GM12878 (cell line): ENCODE results near the gene TFAP2E. TPM values are rescaled to one million over a fixed set of nuclear protein-coding genes. Genes with fewer than 3 reads are reported as not detected.

ENCODE experiments used
- ATF3 ChIP-seq: IDR thresholded peaks from 2 replicates; pipeline ENCODE4 v1.6.1; 2011; ENCODE audit warnings: low read depth, mild to moderate bottlenecking, low read length, moderate library complexity, borderline replicate concordance; ENCODE audit errors: extremely low read depth
- ATF7 ChIP-seq: fragments of 450-650 bp; IDR thresholded peaks from 2 replicates; pipeline ENCODE4 v1.6.1; 2016; ENCODE audit warnings: low read depth, mild to moderate bottlenecking
- BACH1 ChIP-seq: fragments of 450-650 bp; IDR thresholded peaks from 2 replicates; pipeline ENCODE4 v1.6.1; 2017; ENCODE audit warnings: mild to moderate bottlenecking, borderline replicate concordance
- BHLHE40 ChIP-seq, 2 experiments: fragments of 450-650 bp in 1 of 2; IDR thresholded peaks; 2 replicates each; pipeline ENCODE4 v1.6.1; 2011 to 2017; ENCODE audit warnings: low read depth in 2 of 2, borderline replicate concordance in 1 of 2, improper control_type of control experiment in 1 of 2, low read length in 1 of 2, mild to moderate bottlenecking in 1 of 2
- CBX5 ChIP-seq: sonication (generic); IDR thresholded peaks from 2 replicates; pipeline ENCODE4 v1.6.1; 2016; ENCODE audit warnings: low read depth, moderate library complexity, mild to moderate bottlenecking, inconsistent platforms
- CHD1 ChIP-seq: IDR thresholded peaks from 2 replicates; pipeline ENCODE4 v1.6.1; 2012; ENCODE audit warnings: low read depth, low read length, improper control_type of control experiment
- CHD2 ChIP-seq: IDR thresholded peaks from 2 replicates; pipeline ENCODE4 v1.6.1; 2011; ENCODE audit warnings: low read depth, low read length, improper control_type of control experiment, borderline replicate concordance
- CREM ChIP-seq: IDR thresholded peaks from 2 replicates; pipeline ENCODE4 v1.6.1; 2014; ENCODE audit warnings: antibody characterized with exemption, low read depth
- EP300 ChIP-seq, 2 experiments: fragments of 150-350 bp in 1 of 2; IDR thresholded peaks; 2 replicates each; pipeline ENCODE4 v1.6.1; 2011 to 2012; ENCODE audit warnings: low read depth in 2 of 2, low read length in 2 of 2, borderline replicate concordance in 1 of 2, improper control_type of control experiment in 1 of 2, inconsistent platforms in 1 of 2; ENCODE audit not compliant: control insufficient read depth in 1 of 2
- KLF5 ChIP-seq: fragments of 450-650 bp; IDR thresholded peaks from 2 replicates; pipeline ENCODE4 v1.6.1; 2014; ENCODE audit warnings: mild to moderate bottlenecking; ENCODE audit not compliant: partially characterized antibody
- MYC ChIP-seq: IDR thresholded peaks from 2 replicates; pipeline ENCODE4 v1.6.1; 2011; ENCODE audit warnings: mild to moderate bottlenecking, low read length, moderate library complexity, inconsistent platforms; ENCODE audit not compliant: insufficient read depth, insufficient replicate concordance, insufficient read length, severe bottlenecking
- NFYB ChIP-seq: IDR thresholded peaks from 2 replicates; pipeline ENCODE4 v1.6.1; 2011; ENCODE audit warnings: low read depth, mild to moderate bottlenecking, low read length, improper control_type of control experiment, moderate library complexity; ENCODE audit not compliant: insufficient read depth
- PAX5 ChIP-seq: IDR thresholded peaks from 2 replicates; pipeline ENCODE4 v1.6.1; 2011; ENCODE audit warnings: low read depth, low read length, borderline replicate concordance
- PML ChIP-seq: IDR thresholded peaks from 2 replicates; pipeline ENCODE4 v1.6.1; 2012; ENCODE audit warnings: low read length, inconsistent platforms
- POLR2AphosphoS5 ChIP-seq: IDR thresholded peaks from 2 replicates; pipeline ENCODE4 v1.6.1; 2011; ENCODE audit warnings: mild to moderate bottlenecking, low read length, inconsistent platforms
- SIN3A ChIP-seq: IDR thresholded peaks from 2 replicates; pipeline ENCODE4 v1.6.1; 2012; ENCODE audit warnings: low read depth, low read length, improper control_type of control experiment
- SMC3 ChIP-seq: IDR thresholded peaks from 2 replicates; pipeline ENCODE4 v1.6.1; 2011; ENCODE audit warnings: low read length, improper control_type of control experiment, borderline replicate concordance
- SP1 ChIP-seq: IDR thresholded peaks from one replicate; pipeline ENCODE4 v1.6.1; 2011; ENCODE audit warnings: low read depth, low read length
- SRF ChIP-seq, 2 experiments: IDR thresholded peaks; 2 replicates each; pipeline ENCODE4 v1.6.1; 2011; ENCODE audit warnings: low read depth in 2 of 2, low read length in 2 of 2, mild to moderate bottlenecking in 1 of 2, moderate library complexity in 1 of 2
- STAT1 ChIP-seq: fragments of 450-650 bp; conservative IDR thresholded peaks from 2 replicates; pipeline ENCODE4 v1.6.1; 2014; ENCODE audit warnings: antibody characterized with exemption, mild to moderate bottlenecking
- YBX1 ChIP-seq: fragments of 450-650 bp; IDR thresholded peaks from 2 replicates; pipeline ENCODE4 v1.6.1; 2016; ENCODE audit warnings: antibody characterized with exemption
- ZBED1 ChIP-seq: IDR thresholded peaks from 2 replicates; pipeline ENCODE4 v1.6.1; 2016; ENCODE audit warnings: borderline replicate concordance
- ZNF622 ChIP-seq: fragments of 450-650 bp; IDR thresholded peaks from 2 replicates; pipeline ENCODE4 v1.6.1; 2017; ENCODE audit warnings: mild to moderate bottlenecking, inconsistent platforms
- ZSCAN29 ChIP-seq: fragments of 450-650 bp; IDR thresholded peaks from 2 replicates; pipeline ENCODE4 v1.6.1; 2017; ENCODE audit warnings: mild to moderate bottlenecking, moderate library complexity
- polyA plus RNA-seq, 11 experiments: library from polyadenylated mRNA; depleted of rRNA in 4 of 11; unstranded in 6 of 11; stranded (reverse) in 5 of 11; fragments of >200 nt; fragmentation: Nextera tagmentation in 4 of 11; fragmentation: Illumina TruSeq in 1 of 11; extraction: Ambion mirVana in 4 of 11; extraction: Trizol in 1 of 11; gene quantifications; 1 replicate in 1 of 11; 2 replicates in 10 of 11; pipeline versions ENCODE4 v1.2.1 to v1.2.3, GENCODE V29; 2011 to 2016; ENCODE audit warnings: inconsistent platforms in 2 of 11, missing spikeins in 2 of 11, low read depth in 1 of 11
- total RNA-seq, 4 experiments: library from RNA; depleted of rRNA in 3 of 4; stranded (reverse); fragments of >200 nt in 3 of 4; fragmentation: Illumina TruSeq in 1 of 4; extraction: Trizol in 1 of 4; gene quantifications; 2 replicates each; pipeline versions ENCODE4 v1.2.1 to v1.2.3, GENCODE V29; 2013 to 2021
- TF ChIP-seq, protein P1 (sequence below): fragments of 450-650 bp; IDR thresholded peaks from 2 replicates; pipeline ENCODE4 v1.6.1; 2017; ENCODE audit warnings: mild to moderate bottlenecking, moderate library complexity
- TF ChIP-seq, protein P2 (sequence below): fragments of 450-650 bp; IDR thresholded peaks from 2 replicates; pipeline ENCODE4 v1.6.1; 2016; ENCODE audit warnings: mild to moderate bottlenecking

The TFAP2E gene
- total and polyA plus RNA-seq, 10 of the 15 experiments (the other 5 are each of a cell fraction or from before 2014, with no cell fraction given), result 0.10 to 1.1 (median 0.43) TPM

DNA sequence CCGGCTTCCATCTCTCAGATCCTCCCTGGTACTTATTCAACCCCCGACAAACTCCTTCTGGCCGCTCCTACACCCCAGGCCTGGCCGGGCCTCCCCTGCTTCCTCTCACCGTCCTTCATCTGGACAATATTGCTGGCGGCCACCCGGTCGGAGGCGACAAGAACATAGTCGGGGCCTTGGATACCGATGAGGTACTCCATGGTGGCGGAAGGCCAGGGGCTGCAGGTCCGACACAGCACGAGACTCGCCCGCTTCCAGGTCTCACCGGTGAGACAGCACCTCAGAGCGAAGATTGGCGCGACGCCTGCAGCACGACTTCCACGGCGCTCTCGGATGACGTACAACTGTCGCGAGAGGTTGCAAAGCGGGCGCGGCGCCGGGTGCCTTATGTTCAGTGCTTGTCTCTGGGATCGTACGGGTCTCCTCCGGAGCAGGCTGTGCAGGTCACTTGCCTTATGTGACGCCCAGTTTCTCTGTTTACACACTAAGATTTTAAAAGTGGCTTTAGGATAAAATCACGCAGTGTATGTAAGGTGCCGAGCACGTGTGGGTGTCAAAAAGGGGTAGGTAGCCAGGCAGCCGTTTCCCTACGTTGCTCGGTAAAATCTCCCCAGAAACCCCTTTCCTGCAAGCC is 68.2 kb downstream of the TFAP2E start, which contains the start of gene PSMB2 (continued):
- peak; percentile 89 to 95 for TF ChIP-seq BHLHE40 (IDR thresholded peaks at IDR 0.05; ENCODE audit: borderline replicate concordance in 1 of 2, low read depth in 2 of 2, low read length in 1 of 2)
- peak; percentile 99 for TF ChIP-seq CHD2
- peak; percentile 91 for TF ChIP-seq PML
- no peak for TF ChIP-seq CBX5
- no peak for TF ChIP-seq CHD1
- TF ChIP-seq ZBED1, result peak; percentile 99
- TF ChIP-seq MYC, result peak; percentile 54
- TF ChIP-seq STAT1, result no peak; the same call in 1 of the 2 replicates
- TF ChIP-seq ZNF622, result no peak
- TF ChIP-seq, protein P1, sequence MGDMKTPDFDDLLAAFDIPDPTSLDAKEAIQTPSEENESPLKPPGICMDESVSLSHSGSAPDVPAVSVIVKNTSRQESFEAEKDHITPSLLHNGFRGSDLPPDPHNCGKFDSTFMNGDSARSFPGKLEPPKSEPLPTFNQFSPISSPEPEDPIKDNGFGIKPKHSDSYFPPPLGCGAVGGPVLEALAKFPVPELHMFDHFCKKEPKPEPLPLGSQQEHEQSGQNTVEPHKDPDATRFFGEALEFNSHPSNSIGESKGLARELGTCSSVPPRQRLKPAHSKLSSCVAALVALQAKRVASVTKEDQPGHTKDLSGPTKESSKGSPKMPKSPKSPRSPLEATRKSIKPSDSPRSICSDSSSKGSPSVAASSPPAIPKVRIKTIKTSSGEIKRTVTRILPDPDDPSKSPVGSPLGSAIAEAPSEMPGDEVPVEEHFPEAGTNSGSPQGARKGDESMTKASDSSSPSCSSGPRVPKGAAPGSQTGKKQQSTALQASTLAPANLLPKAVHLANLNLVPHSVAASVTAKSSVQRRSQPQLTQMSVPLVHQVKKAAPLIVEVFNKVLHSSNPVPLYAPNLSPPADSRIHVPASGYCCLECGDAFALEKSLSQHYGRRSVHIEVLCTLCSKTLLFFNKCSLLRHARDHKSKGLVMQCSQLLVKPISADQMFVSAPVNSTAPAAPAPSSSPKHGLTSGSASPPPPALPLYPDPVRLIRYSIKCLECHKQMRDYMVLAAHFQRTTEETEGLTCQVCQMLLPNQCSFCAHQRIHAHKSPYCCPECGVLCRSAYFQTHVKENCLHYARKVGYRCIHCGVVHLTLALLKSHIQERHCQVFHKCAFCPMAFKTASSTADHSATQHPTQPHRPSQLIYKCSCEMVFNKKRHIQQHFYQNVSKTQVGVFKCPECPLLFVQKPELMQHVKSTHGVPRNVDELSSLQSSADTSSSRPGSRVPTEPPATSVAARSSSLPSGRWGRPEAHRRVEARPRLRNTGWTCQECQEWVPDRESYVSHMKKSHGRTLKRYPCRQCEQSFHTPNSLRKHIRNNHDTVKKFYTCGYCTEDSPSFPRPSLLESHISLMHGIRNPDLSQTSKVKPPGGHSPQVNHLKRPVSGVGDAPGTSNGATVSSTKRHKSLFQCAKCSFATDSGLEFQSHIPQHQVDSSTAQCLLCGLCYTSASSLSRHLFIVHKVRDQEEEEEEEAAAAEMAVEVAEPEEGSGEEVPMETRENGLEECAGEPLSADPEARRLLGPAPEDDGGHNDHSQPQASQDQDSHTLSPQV, result no peak
- no peak for TF ChIP-seq NFYB
- peak; percentile 94 for TF ChIP-seq SIN3A
- TF ChIP-seq SMC3, result no peak
- peak; percentile 95 for TF ChIP-seq ATF3
- peak; percentile 63 for TF ChIP-seq ATF7
- TF ChIP-seq POLR2AphosphoS5, result peak; percentile 94
- TF ChIP-seq SRF (IDR thresholded peaks at IDR 0.05; ENCODE audit: low read depth in 2 of 2, low read length in 2 of 2), result peak in 1 of 2 experiments; percentile 91; a peak in 2 of 4 replicates
- 0 out of 2 replicates have a peak, but pooled peaks have one; percentile 15 for TF ChIP-seq PAX5
- TF ChIP-seq BACH1, result peak; percentile 96
- TF ChIP-seq ZSCAN29, result no peak
- no peak for TF ChIP-seq KLF5
- TF ChIP-seq SP1, result peak; percentile 44
- no peak for TF ChIP-seq EP300 (IDR thresholded peaks at IDR 0.05; ENCODE audit: borderline replicate concordance in 1 of 2, control insufficient read depth in 1 of 2, low read depth in 2 of 2, low read length in 2 of 2)
- no peak for TF ChIP-seq YBX1
- TF ChIP-seq CREM, result peak; percentile 100
- TF ChIP-seq, protein P2, sequence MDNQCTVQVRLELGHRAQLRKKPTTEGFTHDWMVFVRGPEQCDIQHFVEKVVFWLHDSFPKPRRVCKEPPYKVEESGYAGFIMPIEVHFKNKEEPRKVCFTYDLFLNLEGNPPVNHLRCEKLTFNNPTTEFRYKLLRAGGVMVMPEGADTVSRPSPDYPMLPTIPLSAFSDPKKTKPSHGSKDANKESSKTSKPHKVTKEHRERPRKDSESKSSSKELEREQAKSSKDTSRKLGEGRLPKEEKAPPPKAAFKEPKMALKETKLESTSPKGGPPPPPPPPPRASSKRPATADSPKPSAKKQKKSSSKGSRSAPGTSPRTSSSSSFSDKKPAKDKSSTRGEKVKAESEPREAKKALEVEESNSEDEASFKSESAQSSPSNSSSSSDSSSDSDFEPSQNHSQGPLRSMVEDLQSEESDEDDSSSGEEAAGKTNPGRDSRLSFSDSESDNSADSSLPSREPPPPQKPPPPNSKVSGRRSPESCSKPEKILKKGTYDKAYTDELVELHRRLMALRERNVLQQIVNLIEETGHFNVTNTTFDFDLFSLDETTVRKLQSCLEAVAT, result peak; percentile 89
